GM18508 (cell line): ENCODE data around the gene RBM39.
"Not testable (repeated sequence)": the region's sequence is repeated elsewhere in the genome, so short reads cannot be mapped to it uniquely, and the experiment has no call there.

Experiments used
- ATAC-seq: cut with Tn5 transposase; IDR thresholded peaks from one replicate; pipeline ENCODE4 v1.9.1; 2021; ENCODE audit warnings: moderate number of reproducible peaks; ENCODE audit not compliant: insufficient read depth, unreplicated experiment

RBM39 gene

GRCh38 chr20:35741892-35742740 is at the start of gene RBM39:
Gene RBM39, minus strand, starts transcription at chr20:35742260. Its CDS starts 1,386 bp downstream, at chr20:35740874.
- ATAC-seq = peak; percentile 78

DNA sequence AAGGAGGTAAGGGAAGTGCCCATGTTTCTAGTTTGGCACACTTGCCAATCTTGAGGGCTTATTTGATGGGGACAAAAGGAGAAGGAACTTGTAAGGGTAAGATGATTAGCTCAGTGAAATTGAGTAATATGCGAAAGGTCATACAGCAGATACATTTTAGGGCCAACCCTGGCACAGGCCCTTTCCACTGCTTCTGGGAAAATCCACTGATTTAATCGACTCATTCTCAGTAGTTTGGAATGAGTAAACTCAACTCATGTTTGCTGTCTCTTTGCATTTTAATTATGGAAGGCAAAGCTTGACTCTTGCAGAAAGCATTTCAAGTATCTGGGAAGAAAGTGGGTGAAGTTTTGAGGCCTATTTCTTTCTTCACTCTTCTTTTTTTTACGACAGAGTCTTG is 49.8 kb upstream of the RBM39 start:
- no peak for ATAC-seq

DNA sequence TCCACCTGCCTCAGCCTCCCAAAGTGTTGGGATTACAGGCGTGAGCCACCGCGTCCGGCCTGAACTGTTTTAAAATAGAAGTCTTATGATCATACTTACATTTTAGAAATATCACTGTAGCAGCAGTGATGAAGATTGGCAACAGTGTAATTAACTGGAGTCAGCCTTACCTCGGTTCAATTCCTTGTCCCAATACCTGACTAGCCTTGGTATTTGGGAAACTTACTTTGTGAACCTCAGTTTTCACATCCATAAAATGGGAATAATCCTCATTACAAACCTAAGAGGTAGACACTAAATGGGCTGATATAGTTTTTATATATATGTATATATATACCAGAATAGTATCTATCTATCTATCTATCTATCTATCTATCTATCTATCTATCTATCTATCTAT is 49.0 kb upstream of the RBM39 start:
- ATAC-seq = no peak

DNA sequence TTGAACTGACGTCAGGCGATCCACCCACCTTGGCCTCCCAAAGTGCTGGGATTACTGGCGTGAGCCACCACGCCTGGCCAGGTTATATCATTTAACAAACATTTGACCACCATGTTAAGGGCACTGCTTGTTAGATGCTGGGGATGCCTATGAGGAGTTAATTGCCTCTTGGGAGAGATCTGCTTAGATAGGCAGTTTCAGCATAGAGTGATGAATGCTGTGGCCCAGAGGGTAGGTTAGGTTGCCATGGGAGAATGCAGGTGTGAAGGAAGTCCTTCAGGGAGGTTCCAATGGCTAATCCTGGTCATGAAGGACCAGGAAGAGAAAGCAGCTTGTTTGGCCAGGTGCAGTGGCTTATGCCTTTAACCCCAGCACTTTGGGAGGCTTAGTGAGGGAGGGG is 46.7 kb upstream of the RBM39 start:
- ATAC-seq = no peak

- ATAC-seq = not testable (repeated sequence)
These were observed 43.5 kb upstream of the RBM39 start for GRCh38 chr20:35785541-35785940.

DNA sequence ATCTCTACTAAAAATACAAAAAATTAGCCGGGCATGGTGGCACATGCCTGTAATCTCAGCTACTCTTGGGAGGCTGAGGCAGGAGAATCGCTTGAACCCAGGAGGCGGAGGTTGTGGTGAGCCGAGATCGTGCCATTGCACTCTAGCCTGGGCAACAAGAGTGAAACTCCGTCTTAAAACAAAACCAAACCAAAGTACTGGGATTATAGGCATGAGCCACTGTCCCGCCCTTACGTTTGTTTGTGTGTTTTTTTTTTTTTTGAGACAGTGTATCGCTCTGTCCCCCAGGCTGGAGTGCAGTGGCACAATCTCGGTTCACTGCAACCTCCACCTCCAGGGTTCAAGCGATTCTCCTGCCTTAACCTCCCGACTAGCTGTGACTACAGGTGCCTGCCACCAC is 41.8 kb upstream of the RBM39 start:
- not testable (repeated sequence) for ATAC-seq

DNA sequence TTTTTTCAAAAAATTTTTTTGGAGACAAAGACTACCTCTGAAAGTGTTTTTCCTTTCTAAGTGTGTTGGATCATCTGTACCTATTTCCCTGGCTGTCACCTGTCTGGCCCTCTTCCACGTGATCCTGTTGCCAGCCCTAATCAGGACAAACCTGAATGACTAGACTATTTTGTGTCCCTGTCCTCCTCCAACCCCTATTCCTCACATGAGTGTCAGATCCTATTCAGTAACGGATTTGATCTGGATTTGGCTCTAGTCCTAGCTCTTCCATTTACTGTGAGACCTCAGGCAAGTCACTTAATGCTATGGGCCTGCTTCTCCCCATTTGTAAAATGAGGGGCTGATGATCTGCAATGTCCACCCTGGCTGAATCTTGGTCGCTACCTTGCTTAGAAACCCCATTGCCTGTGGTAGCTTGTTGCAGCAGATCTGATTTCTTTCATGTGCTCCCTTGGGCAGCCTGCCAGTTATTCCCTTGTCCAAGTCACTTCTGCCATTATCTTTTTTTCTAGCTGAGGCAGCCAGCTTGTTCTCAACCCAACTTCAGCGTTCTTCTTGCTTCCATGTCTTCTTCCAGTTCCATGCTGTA is 34.5 kb upstream of the RBM39 start:
- no peak for ATAC-seq

DNA sequence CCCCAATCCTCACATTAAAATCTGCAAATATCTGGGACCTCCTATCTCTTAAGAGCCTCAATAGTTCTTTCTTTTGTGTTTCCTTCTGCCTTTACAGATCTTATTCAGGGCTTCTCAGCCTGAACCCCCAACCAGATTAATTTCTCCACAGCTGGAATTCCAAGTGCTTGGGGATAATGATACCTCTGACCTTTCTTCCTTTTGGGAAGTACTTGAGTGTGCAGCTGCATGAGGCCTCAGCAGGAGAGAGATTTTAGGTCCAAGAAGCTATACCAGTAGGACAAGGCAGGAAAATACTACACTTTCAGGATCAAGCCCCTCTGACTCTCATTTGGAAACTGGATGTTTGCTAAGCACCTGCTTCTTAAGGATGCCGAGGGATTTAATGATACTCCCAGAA is 32.3 kb upstream of the RBM39 start:
- ATAC-seq = no peak

DNA sequence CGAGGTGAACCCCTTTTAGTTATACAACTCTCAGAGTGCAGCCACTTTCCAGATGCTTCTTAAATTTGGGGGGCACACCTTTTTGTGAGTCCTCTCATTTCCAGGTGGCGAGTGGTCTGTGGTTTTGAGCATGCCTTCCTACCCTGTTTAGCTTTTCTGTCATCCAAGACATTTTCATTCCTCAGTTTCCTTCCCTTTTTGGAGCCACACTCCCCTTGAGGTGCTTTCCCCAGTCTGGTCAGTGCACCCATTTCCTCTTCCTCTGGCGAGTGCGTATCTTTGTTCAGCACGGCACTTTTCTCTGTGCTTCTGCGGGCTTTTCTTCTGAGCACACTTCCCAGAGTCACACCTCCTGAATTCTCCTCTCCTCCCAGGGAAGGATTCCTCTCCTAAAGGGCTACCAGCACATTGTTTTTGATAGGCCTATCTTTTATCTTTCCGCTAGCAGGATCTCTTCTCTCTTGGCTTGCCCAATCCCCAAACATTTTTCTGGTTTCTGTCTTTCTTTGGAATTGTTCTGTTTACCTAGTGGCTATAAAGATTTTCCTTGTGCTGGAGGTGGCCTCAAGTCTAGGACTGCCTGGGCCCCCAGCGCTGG is 31.2 kb upstream of the RBM39 start:
- no peak for ATAC-seq

DNA sequence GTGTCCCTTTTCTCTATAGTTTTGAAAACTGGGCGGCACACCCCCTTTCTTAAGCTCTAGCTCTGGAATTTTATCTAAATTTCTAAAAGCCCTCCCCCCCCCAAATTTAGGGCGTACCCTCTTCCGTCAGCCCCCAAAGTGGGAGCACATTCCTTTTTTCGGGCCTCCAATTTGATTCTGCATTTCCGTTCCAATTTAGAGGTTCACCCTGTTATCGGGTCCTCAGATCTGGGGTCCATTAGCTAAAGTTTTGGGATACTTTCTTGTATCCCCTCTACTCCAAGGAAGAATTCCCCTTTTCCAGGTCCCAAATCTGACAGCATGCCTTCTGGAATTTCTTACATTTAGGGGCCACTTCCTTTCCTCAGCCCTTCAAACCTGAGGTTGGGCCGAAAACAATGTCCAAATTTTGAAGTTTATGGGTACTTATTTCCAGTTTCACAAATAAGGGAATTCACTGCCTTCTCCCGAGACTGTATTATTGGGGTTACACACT is 30.6 kb upstream of the RBM39 start:
- no peak for ATAC-seq

DNA sequence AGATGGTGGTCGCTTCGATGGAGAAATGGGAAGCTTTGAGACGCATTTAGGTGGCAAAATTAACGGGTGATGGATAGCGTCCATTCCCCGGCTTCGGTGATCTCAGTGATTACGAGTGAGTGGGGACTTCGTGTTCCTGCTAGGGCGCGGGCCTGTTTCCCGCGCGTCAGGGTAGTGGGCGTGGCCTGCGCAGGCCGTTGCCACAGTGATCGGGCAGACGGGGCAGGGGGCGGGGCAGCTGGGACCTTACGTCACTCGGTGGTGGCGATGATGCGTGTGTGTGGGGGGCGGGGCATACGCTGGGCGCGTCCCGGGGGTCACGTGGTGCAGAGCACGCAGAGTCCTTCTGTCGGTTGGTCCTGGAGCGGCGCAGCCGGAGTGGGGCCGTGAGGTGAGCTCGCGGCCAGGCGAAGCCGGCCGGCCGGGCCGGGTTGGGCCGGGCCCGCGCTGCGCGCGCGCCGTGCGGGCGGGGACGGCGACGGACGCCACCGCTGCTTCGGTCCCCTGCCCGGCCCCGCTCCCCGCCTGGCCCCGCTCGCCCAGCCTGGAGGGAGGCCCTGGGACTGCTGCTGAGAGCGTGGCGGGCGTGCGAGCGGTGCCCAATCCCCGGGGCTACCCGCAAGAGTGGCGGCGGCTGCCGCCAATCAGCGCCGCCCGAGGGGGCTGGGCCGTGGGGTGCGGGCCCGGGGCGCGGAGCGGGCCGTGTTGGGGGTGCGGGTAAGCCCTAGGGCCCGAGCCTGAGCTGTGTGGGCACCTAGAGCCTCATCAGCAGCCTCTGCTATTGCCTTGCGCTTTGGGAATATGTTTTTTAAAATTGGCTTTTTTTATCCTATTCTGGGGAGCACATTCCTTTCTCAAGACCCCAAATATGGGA is 29.9 kb upstream of the RBM39 start, which contains the start of gene PHF20:
TSS of gene PHF20 (plus strand) at position 327 of the 874 bp plus-strand sequence. CDS start 29,508 bp downstream, outside the sequence.
- peak; percentile 34 for ATAC-seq

GRCh38 chr20:35771367-35771688 is 29.3 kb upstream of the RBM39 start:
- ATAC-seq = no peak

DNA sequence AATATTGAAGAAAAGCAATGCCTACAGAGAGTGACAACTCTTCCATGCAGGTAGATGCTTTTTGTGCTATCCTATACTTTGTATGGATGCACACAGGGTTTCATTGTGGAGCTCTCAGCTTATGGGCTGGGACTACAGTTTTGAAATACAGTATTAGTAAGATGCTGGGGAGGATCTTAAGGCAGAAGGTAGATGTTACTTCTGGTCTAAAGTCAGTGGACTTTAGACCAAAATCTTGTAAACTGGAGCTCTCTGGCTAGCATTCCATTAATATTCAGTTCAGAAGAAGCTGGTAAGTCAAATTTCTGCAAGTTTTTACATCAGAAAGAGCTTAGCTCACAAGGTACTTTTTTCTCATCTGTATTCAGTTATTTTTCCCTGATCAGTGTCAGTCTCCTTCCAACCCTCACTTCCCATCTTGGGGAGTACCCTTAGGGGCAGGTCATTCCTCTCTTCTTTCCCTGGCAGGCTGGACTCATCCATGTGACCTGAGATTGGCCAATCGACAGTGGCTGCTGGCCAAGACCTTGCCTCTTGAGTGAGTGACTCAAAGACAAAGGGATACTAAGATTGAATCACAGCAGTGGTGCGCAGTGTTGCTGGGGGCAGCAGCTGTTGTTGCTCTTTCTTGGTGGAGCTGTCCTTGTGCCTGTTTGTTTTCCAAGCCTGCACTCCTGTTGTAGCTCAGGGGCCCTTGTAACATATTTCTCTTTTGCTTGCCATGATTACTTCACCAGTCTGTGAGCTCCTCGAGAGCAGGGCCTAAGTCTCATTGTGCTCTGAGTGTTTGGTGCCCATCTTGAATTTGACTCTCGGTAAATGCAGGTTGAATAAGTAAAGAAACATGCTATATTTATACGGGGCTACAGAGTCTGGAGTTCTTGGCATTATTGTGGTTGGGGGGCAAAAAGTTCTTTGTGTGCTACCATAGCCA is 26.9 kb upstream of the RBM39 start:
- ATAC-seq = no peak

GRCh38 chr20:35767683-35768481 is 25.8 kb upstream of the RBM39 start:
- ATAC-seq = no peak

GRCh38 chr20:35766843-35767242 is 24.8 kb upstream of the RBM39 start:
- ATAC-seq = no peak

DNA sequence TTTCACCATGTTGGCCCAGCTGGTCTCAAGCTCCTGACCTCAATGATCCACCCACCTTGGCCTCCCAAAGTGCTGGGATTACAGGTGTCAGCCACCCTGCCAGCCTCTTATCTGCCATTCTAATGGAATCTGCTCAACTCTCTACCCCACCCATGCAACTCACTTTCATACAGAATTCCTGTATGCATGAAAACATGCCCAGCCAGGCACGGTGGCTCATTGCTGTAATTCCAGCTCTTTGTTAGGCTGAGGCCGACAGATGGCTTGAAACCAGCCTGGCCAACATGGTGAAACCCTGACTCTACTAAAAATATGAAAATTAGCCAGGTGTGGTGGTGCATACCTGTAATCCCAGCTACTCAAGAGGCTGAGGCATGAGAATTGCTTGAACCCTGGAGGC is 22.9 kb upstream of the RBM39 start:
- not testable (repeated sequence) for ATAC-seq

DNA sequence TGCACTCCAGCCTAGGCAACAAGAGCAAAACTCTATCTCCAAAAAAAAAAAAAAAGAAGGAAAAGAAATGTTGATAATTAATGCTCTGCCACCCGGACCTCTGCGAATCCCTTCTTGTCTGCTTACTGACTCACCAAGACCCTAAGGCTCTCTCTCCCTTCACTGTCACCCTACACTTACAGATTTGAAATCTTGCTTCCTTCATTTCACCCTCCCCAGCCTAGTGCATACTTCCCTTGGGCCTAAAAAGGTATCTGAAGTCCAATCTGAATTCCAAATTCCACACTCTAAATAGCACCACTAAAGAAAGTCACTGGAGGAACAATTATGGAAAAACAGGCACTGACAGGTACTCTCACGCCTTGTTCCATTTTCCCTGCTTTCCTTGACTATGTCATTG is 20.4 kb upstream of the RBM39 start:
- no peak for ATAC-seq

GRCh38 chr20:35761548-35761947 is 19.5 kb upstream of the RBM39 start:
- ATAC-seq = not testable (repeated sequence)
